ENCODE results near the gene UPK1B. TPM values are rescaled to one million over a fixed set of nuclear protein-coding genes. Genes with fewer than 3 reads are reported as not detected.

The UPK1B gene
- total RNA-seq, 1 experiment from 2014 or later, result 26.9 TPM

GRCh38 chr3:119225121-119225520, 51.7 kb downstream of the UPK1B start:
- no peak overlapping the region for H3K27ac Mint-ChIP-seq (ENCODE audit: unreplicated experiment)
- intact Hi-C loops (cut with micrococcal nuclease; ENCODE audit: unreplicated experiment), result no loop called here
- CTCF ChIA-PET, result no interaction called here
- TF ChIP-seq CTCF (IDR thresholded peaks at IDR 0.05; ENCODE audit: unreplicated experiment), result no peak
- DNase-seq, result no peak
- no TSS peak for BruUV-seq (replicated peaks)
- H3K9me3 Mint-ChIP-seq (ENCODE audit: low read depth, unreplicated experiment), result no peaks in the 10 kb centered on the region
- no peaks in the 10 kb centered on the region for H3K27me3 Mint-ChIP-seq (ENCODE audit: unreplicated experiment)
- H3K36me3 Mint-ChIP-seq (ENCODE audit: insufficient read depth, unreplicated experiment), result peaks cover 51% of the 10 kb centered on the region
- peaks cover 25% of the 10 kb centered on the region for H3K4me1 Mint-ChIP-seq (ENCODE audit: low read depth, unreplicated experiment)
- no peak overlapping the region for H3K4me3 Mint-ChIP-seq (ENCODE audit: low read depth, unreplicated experiment)

DNA sequence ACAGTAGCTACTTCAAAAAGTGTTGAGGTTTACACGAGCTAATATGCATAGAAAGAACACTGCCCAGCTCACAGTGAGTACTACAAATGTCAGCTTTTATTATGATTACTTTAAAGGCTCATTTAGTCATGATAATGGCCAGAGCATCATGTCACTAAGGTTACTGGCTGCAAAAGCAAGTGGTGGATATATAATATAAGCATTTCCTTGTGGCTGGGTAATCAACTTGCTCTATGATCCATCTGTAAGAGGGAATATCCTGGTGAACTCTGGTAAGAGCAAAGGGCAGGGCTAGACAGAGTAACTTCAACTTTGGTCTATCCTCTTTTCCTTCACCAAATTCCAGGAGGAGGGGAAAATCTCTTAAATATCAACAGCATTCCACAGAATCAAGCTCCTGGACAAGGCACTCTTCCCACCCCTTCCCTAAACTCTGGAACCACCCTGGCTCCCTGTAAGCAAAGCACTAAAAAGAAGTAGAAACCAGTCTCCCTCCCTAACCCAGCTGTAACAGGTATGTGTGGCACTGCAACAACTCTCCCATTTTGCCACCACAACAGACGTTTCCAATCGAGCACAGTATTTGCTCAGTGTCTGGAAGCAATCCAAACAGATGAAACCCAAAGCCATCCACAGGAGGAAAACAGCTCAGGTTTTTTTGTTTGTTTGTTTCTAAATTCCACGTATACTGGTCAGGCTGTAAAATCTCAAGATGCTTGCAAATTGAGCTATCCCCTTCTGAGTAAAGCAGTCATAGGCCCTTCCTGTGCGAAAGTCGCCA, 53.9 kb downstream of the UPK1B start:
- H3K36me3 Mint-ChIP-seq (ENCODE audit: insufficient read depth, unreplicated experiment), result peaks cover 41% of the 10 kb centered on the region
- BruUV-seq (replicated peaks), result no TSS peak
- no peak for TF ChIP-seq CTCF (IDR thresholded peaks at IDR 0.05; ENCODE audit: unreplicated experiment)
- H3K27ac Mint-ChIP-seq (ENCODE audit: unreplicated experiment), result no peak overlapping the region
- intact Hi-C loops (cut with micrococcal nuclease; ENCODE audit: unreplicated experiment), result no loop called here
- no peaks in the 10 kb centered on the region for H3K27me3 Mint-ChIP-seq (ENCODE audit: unreplicated experiment)
- H3K9me3 Mint-ChIP-seq (ENCODE audit: low read depth, unreplicated experiment), result no peaks in the 10 kb centered on the region
- CTCF ChIA-PET, result no interaction called here
- DNase-seq, result no peak
- no peak overlapping the region for H3K4me3 Mint-ChIP-seq (ENCODE audit: low read depth, unreplicated experiment)
- H3K4me1 Mint-ChIP-seq (ENCODE audit: low read depth, unreplicated experiment), result peaks cover 22% of the 10 kb centered on the region

GRCh38 chr3:119228373-119229145, 55.2 kb downstream of the UPK1B start:
- no peak for DNase-seq
- Mint-ChIP-seq H3K9me3 (ENCODE audit: low read depth, unreplicated experiment) (no peaks in the 10 kb centered on the region), H3K4me3 (ENCODE audit: low read depth, unreplicated experiment) (no peak overlapping the region), H3K27me3 (ENCODE audit: unreplicated experiment) (no peaks in the 10 kb centered on the region), H3K36me3 (ENCODE audit: insufficient read depth, unreplicated experiment) (peaks cover 37% of the 10 kb centered on the region), H3K27ac (ENCODE audit: unreplicated experiment) (peak overlapping the region; percentile 63), H3K4me1 (ENCODE audit: low read depth, unreplicated experiment) (peaks cover 16% of the 10 kb centered on the region)
- CTCF ChIA-PET, result no interaction called here
- intact Hi-C loops (cut with micrococcal nuclease; ENCODE audit: unreplicated experiment), result no loop called here
- TF ChIP-seq CTCF (IDR thresholded peaks at IDR 0.05; ENCODE audit: unreplicated experiment), result no peak
- no TSS peak for BruUV-seq (replicated peaks)

DNA sequence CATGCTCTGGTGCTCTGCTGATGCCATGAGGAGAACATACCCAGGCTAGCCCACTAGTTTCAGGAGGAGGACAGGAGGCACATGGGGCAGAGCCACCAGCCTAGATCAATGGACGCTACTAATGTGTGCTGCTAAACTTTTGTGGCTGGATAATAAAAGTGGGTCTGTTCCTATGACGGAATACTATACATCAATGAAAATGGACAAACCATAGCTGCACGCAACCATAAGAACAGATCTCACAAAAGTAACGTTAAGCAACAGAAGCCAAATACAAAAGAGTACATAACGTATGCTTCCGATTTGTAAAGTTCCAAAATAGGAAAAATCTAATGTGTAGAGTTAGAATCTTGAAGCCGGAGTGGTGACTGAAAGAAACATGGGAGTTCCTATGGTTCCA, 55.8 kb downstream of the UPK1B start:
- intact Hi-C loops (cut with micrococcal nuclease; ENCODE audit: unreplicated experiment), result no loop called here
- no peak for TF ChIP-seq CTCF (IDR thresholded peaks at IDR 0.05; ENCODE audit: unreplicated experiment)
- H3K27ac Mint-ChIP-seq (ENCODE audit: unreplicated experiment), result no peak overlapping the region
- peaks cover 35% of the 10 kb centered on the region for H3K36me3 Mint-ChIP-seq (ENCODE audit: insufficient read depth, unreplicated experiment)
- no peak overlapping the region for H3K4me3 Mint-ChIP-seq (ENCODE audit: low read depth, unreplicated experiment)
- peaks cover 16% of the 10 kb centered on the region for H3K4me1 Mint-ChIP-seq (ENCODE audit: low read depth, unreplicated experiment)
- CTCF ChIA-PET, result no interaction called here
- BruUV-seq (replicated peaks), result no TSS peak
- DNase-seq, result no peak
- no peaks in the 10 kb centered on the region for H3K27me3 Mint-ChIP-seq (ENCODE audit: unreplicated experiment)
- H3K9me3 Mint-ChIP-seq (ENCODE audit: low read depth, unreplicated experiment), result no peaks in the 10 kb centered on the region

All from Calu3 (cell line).